ENCODE results near the gene CFAP97.
A peak's percentile ranks its signal among the peaks of the same experiment; 100 is the strongest.

- TF ChIP-seq CTCF (IDR thresholded peaks at IDR 0.05) (peak; percentile 10), EZH2 (IDR thresholded peaks at IDR 0.05; ENCODE audit: borderline replicate concordance, insufficient read depth, low read depth, low read length, poor library complexity, severe bottlenecking) (no peak)
Measured at GRCh38 chr4:185203486-185204237, at the start of gene CFAP97.
